CD4-positive, alpha-beta T cell treated with Interferon gamma for 1 hour (primary cell): ENCODE measurements around the gene NELFE.
"Not testable (repeated sequence)": the region's sequence is repeated elsewhere in the genome, so short reads cannot be mapped to it uniquely, and the experiment has no call there.

ENCODE experiments used
- DNase-seq: peaks from one replicate; pipeline ENCODE4 v3.0.0-alpha.2; 2020

Gene NELFE

GRCh38 chr6:31958741-31959739 lies at the start of gene NELFE, which contains the start of gene SKIC2:
Gene NELFE, minus strand, starts transcription at chr6:31958971. Its CDS starts 525 bp downstream, at chr6:31958446.
Gene SKIC2, plus strand, starts transcription at chr6:31959175. Its CDS starts 18 bp downstream, at chr6:31959193.
- peak; percentile 99 for DNase-seq

GRCh38 chr6:32008037-32008436 lies 49.3 kb upstream of the NELFE start:
- not testable (repeated sequence) for DNase-seq

- not testable (repeated sequence) for DNase-seq
Measured at GRCh38 chr6:32007086-32007485, 48.3 kb upstream of the NELFE start.

GRCh38 chr6:32005991-32006529 lies 47.3 kb upstream of the NELFE start:
- not testable (repeated sequence) for DNase-seq

GRCh38 chr6:32005538-32005880 lies 46.7 kb upstream of the NELFE start:
- DNase-seq = not testable (repeated sequence)

- not testable (repeated sequence) for DNase-seq
Measured at GRCh38 chr6:32004864-32005537, 46.2 kb upstream of the NELFE start.

- not testable (repeated sequence) for DNase-seq
Measured at GRCh38 chr6:32004393-32004792, 45.6 kb upstream of the NELFE start.

- DNase-seq = not testable (repeated sequence)
Measured at GRCh38 chr6:32003301-32003700, 44.5 kb upstream of the NELFE start.

GRCh38 chr6:32002546-32003268 lies 43.9 kb upstream of the NELFE start:
- DNase-seq = not testable (repeated sequence)

GRCh38 chr6:31996385-31996784 lies 37.6 kb upstream of the NELFE start:
- not testable (repeated sequence) for DNase-seq

- DNase-seq = not testable (repeated sequence)
Measured at GRCh38 chr6:31994421-31994820, 35.6 kb upstream of the NELFE start.

- not testable (repeated sequence) for DNase-seq
Measured at GRCh38 chr6:31989363-31989762, 30.6 kb upstream of the NELFE start.

GRCh38 chr6:31981744-31982143 lies 23.0 kb upstream of the NELFE start, which contains the start of gene C4A:
Gene C4A, plus strand, starts transcription at chr6:31982057. Its CDS starts 51 bp downstream, at chr6:31982108.
- not testable (repeated sequence) for DNase-seq

- not testable (repeated sequence) for DNase-seq
Measured at GRCh38 chr6:31980998-31981397, 22.2 kb upstream of the NELFE start.

- not testable (repeated sequence) for DNase-seq
Measured at GRCh38 chr6:31980195-31980876, 21.6 kb upstream of the NELFE start.

- no peak for DNase-seq
Measured at GRCh38 chr6:31979238-31979898, 20.6 kb upstream of the NELFE start.

- DNase-seq = no peak
Measured at GRCh38 chr6:31978831-31979230, 20.1 kb upstream of the NELFE start.

- DNase-seq = no peak
Measured at GRCh38 chr6:31977816-31978431, 19.2 kb upstream of the NELFE start.

GRCh38 chr6:31976065-31976464 lies 17.3 kb upstream of the NELFE start:
- DNase-seq = not testable (repeated sequence)

- no peak for DNase-seq
Measured at GRCh38 chr6:31972709-31973350, 14.1 kb upstream of the NELFE start.
